HG02852 (cell line): ENCODE results near the gene RGS1.

Experiments
- ATAC-seq: cut with Tn5 transposase; IDR thresholded peaks from one replicate; pipeline ENCODE4 v1.9.1; 2021; ENCODE audit warnings: mild to moderate bottlenecking, moderate library complexity; ENCODE audit not compliant: unreplicated experiment

Gene RGS1

DNA sequence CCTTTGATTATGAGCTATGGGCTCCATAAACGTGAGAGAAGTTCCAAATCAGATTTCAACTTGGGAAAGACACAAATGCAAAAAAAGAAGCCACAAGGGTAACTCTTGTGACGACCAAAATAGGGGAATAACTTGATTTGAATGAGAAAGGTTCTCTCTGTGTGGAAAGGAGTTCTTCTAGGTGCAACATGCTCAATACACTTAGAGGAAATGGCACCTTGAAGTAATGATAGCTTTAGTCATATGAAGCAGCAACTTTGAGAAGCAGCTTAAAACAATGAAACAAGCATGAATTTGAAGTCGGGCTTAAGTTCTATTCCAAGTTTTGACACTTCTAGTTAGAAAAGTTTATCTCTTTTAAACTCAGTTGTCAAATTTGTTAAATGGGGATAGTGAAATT lies 21.8 kb upstream of the RGS1 start:
- ATAC-seq = no peak

DNA sequence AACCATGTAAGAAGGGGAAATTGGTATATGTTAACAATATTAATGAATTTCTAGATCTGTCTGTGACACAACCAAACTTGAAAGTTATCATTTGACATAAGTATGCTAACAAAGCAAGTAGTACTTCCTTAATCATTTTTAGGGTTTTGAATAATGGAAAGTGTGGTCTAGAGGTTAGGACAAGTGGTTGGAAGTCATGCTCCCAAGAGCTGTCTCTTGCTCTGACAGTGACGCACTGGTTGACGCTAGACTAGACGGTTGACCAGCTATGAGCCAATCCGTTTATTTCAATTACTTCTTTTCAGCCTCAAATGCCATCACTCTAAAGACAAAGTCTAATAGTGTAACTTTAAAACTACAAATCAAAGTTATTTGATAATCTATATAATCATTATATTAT lies 20.7 kb upstream of the RGS1 start:
- ATAC-seq = no peak

DNA sequence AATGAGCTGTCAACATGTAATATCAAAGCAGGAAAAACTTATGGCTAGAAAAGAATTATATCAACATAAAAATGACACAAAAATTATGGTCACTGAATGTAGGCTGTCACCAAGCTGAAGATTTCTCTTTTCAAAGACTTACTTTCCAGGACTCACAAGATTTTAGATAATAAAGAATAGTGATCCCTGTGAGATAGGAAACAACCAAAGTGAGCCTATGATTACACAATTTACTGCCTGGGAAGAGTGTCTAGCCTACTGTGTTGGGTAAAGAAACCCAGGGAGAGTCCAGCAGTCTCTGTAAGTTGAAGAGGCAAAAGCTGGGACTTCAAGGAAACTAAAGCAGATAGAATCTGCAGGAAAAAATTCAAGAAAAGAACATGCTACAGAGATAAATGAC lies 20.2 kb upstream of the RGS1 start:
- no peak for ATAC-seq

DNA sequence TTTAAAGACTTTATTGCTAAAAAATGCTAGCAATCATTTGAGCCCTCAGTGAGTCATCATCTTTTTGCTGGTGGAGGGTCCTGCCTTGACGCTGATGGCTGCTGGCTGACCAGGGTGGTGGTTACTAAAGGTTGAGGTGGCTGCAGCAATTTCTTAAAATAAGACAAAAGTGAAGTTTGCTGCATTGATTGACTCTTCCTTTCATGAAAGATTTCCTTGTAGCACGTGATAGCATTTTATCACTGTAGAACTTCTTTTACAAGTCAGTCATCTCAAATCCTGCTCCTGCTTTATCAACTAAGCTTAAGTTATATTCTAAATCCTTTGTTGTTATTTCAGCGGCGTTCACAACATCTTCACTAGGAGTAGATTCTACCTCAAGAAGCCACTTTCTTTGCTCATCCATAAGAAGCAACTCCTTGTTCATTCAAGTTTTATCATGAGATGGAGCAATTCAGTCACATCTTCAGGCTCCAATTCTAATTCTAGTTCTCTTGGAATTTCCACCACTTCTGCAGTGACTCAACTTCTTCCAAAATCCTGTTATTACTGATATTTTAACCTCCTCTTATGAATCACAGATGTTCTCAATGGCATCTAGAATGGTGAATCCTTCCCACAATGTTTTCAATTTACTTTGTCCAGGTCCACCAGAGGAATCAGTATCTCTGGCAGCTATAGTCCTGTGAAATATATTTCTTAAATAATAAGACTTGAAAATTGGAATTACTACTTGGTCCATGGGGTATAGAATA lies 17.6 kb upstream of the RGS1 start:
- ATAC-seq = no peak

DNA sequence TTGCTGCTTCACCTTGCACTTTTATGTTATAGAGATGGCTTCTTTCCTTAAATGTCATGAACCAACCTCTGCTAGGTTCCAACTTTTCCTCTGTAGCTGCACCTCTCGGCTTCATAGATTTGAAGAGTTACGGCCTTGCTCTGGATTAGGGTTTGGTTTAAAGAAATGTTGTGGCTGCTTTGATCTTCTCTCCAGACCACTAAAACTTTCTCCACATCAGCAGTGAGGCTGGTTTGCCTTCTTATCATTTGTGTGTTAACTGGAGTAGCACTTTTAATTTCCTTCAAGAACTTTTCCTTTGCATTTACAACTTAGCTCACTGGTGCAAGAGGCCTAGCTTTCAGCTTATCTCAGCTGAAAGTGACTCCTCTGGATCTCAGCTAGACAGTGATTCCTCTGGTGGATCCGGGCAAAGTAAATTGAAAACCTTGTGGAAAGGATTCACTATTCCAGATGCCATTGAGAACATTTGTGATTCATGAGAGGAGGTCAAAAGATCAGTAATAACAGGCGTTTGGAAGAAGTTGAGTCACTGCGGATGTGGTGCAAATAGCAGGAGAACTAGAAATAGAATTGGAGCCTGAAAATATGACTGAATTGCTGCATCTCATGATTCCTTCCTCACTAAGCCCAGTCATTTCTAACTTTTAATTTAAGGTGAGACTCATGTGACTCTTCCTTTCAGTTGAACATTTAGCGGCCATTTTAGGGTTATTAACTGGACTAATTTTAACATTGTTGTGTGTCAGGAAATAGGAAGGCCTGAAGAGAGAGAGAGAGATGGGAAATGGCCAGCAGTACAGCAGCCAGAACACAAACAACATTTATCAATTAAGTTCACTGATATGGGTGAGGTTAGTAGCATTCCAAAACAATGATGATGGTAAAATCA lies 16.2 kb upstream of the RGS1 start:
- ATAC-seq = peak; percentile 73

DNA sequence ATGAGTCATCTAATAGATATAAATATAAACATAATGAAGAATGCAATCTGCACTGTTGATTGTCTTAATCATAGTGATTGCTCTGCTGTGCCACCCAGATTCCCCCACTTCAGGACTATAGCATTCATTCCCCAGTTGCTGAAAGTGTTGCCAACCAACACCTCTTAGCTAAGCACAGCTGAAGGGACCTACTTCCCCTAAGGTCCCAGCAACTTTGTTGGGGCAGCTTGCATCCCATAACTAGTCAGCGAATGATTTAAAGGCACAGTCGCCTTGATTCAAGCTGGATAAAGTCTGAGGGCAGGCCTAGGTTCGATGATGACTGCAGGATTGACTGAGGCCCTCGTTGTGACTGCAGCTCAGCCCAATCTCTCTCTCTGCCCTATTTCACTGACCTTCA lies 14.3 kb upstream of the RGS1 start:
- ATAC-seq = no peak

DNA sequence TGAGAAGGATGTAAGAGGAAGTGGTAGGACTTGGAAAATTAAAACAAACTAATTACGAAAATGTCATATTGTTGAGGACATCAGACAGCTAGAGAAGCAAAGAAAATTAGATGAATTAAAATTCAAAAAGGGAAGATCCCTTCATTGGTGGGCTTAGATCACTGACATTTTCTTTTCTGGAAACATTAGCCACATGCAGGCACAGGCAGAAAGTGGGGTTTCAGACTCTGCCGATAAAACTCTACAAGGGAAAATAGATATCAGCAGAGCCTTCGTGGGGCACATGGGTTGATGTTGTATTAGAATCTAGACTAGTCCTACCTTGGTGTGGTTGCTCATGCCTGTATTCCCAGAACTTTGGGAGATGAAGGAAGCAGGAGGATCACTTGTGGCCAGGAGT lies 12.4 kb upstream of the RGS1 start:
- ATAC-seq = no peak

DNA sequence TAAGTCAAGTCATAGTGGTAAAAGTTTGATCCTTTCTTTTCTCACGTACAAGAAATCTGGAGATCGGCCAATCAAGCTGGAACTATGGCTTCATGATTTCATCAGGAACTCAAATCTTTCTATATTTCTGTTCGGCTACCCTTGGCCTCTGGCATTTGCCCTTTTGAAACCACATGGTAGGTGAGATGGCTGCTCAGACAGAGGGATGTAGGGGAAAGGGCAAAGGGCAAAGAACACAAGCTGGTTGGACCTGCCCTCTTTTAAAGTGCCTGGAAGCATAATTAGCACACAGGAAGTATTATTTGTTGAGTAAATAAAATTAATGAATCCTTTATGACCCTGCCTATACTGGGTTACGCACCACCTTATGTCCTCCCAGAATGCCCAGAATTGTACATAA lies 11.5 kb upstream of the RGS1 start:
- ATAC-seq = no peak

DNA sequence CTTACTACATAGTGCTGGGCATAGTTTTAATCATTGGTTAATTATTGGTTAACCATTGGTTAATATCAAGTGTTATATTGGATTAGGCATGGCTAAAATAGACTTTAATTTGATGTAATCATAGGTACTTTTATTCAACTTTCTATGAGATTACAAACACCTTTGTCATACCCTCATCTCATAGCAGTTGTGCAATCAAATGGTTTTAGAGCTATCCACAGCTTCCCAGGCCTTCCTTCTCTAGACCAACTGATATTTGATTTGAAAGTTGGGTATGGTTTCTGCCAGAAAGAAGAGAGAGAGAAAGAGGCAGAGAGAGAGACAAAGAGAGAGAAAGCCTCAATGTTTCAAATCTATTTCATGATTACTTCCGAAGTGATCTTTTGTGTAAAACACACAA lies 9.6 kb upstream of the RGS1 start:
- no peak for ATAC-seq

DNA sequence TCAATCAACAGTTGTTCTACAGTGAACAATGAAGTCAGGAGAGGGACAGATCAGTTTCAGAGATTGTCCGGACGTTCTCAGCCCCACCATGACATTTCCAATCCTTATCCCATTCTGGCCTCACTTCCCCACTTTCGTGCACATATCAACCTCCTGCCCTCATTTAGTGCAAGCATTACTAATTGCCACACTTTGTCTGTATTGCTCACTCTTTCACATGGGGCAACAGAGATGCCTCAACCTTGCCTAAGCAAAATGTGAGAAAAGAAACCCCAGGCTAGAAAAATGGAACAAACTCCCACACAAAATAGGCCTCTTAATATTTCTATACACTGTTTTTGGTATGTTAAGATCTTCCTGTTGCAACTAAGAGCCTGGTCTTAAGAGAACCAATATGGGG lies 8.9 kb upstream of the RGS1 start:
- ATAC-seq = no peak

DNA sequence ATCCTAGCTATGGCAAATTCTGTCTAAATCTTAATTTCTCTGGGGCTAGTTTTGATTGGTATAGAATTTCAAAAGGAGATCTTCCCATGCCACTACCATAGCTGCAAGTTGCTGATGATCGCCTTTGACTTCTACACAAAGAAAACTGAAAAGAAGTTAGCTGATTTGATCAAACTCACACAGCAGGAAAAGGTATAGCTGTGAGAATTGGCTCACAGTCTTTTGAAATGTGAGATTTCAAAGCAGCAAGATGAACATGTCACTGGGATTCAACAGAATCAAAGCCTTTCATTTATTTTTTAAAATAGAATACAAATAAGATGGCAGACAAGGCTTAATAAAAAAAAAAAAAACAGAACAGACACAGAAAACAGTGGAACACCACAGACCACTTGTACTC lies 7.5 kb upstream of the RGS1 start:
- ATAC-seq = no peak

DNA sequence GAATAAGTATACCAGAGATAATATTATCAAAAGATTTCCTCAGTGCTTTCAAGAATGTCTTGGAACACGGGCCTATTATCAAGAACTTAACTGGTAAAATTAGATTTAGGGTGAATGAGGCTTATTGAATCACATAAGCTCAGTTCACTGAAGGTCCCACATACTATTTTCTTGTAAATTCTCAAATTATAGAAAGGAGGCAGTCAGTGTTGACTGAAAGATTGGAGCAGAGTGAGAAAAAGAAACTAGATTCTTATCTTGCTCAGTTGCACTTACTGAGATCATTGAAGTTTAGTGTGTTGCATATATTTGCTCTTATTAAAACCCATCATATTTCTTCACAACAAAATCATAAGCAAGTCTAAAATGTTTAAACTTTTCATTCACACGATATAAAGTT lies 3.9 kb upstream of the RGS1 start:
- ATAC-seq = no peak

DNA sequence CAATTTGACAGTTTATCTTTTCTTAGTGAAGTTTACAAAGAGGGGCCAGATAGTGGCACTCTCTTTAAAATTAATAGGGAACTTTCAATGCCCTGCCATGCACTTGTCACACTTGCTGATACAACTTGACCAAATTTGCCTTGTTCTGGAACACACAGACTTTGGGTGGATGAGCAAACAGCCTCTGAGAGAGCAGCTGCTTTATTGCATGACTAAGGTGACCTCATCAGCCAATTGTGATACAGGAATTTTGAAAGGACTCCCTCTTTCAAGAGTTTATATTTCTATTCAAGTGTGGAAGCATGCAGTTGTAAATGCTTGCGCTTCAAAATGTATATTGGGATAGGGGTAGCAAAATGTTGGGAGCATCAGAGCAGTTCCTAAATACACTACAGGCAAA lies 2.1 kb upstream of the RGS1 start:
- no peak for ATAC-seq

DNA sequence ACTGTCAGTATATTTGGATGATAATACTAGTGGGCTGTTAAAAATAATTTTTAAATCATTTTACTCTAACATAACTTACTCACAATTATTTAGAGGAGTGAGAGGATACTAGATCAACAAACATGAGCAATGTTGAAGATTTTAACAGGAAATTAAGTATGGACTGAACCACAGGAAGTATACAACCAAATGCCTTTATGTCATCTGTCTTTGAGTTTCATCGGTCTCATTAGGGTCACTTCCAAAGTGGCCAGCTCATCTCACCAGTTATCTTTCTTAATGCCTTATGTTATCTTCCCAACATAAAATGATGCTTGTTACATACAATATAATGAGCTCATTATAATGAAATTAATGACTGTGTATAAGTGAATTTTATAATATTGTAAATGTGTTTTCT lies 1.5 kb upstream of the RGS1 start:
- ATAC-seq = no peak

DNA sequence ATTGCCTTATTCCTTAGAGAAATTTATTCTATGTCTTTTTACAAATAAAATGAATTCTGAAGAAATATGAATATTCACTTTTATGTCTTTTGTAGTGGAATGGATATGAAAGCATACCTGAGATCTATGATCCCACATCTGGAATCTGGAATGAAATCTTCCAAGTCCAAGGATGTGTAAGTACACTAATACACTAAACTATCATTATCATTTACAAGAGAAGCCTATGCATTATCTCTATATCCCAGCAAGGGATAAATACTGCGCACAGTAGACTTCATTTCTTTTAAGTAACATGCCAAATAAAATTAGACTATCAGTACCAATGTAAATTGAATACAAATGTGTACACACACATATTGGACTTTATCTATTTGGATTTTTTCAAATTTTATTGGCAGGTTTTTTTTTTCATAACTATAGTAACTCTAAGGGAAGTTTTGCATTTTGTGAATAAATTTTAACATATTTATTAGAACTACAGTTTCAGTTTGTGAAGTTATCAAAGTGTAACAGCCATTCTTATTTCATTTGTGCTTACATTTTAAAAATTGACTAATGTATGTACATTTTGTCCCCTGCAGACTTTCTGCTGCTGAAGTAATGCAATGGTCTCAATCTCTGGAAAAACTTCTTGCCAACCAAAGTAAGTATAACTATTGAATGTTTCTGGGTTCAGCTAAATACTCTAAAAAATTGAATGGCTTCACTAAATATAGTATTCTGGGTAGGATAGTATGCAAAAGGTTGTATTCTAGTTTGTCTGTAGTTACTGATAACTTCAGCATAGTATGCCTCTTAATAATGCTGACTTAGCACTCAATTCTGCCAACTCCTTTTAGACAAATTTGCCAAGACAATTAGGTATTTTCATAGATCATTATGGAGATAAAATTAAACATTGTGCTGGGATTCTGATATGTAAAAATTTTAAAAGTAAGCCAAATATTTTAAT lies 894 bp downstream of the RGS1 start:
- ATAC-seq = no peak

DNA sequence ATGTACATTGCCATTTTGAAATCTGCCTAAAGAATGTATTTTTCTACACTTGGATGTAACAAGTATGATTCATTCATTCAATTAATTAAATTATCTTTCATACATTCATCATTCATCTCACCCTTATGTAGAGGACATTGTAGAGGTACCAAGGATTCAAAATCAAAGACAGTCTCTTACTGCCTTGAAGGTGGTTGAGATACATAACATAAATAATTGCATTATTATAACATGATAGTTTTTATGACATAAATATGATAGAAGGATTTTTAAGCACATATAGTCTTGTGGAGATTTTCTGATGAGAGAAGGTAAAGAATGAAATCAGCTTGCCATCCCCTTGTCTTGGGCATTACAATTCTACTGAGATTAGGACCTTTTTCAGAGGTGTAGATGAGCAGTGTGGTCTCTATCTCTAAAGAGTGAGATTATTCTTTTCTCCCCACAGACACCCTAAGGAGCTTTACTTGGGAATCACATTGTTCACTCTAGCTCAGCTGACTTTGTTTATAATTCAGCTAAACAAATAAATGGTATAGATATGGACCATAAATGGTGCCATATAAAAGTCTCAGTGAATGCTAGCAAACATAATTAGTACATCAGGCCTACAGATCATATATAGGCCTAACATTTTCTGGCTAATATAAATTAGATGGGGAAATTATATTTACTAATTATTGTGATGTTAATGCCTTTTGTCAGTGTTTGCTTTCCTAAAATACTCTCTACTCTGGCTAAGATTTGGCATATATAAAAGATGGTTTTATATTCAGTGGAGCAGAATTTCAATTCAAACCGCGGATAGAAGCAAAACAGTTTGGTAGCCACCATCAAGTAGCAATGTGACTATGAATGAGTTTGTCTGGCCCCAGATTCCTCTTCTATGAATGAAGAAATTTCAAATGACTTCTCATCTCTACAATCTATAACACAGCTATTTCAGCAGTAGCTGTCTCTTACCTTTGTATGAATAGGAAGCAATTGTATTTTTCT lies 1.9 kb downstream of the RGS1 start:
- no peak for ATAC-seq

DNA sequence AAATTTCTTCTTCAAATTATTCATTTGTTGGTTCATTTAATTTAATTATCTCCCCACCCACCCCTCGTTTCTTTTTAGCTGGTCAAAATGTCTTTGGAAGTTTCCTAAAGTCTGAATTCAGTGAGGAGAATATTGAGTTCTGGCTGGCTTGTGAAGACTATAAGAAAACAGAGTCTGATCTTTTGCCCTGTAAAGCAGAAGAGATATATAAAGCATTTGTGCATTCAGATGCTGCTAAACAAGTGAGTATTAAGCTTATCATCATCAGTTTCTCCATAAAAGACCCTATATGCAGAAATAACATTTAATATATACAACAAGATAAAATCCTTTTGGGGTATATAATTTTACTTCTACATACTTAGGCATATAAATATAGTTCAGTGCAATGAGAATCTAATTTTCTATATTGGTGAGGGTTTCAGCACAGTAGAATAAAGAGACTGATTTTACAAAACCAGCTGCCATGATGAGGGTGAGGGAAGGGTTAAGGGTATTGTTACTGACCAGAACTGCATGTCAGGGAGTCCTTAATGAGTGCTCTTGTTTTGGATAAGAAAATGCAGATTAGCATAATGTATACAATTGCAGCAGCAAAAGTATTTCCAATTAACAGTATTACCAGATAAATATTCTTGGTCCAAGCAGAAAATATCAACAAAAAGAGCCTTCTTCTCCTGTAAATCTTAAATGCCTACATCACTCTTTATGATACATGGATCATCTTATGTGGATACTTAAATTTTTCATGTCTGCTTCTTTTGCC lies 2.8 kb downstream of the RGS1 start:
- ATAC-seq = no peak

DNA sequence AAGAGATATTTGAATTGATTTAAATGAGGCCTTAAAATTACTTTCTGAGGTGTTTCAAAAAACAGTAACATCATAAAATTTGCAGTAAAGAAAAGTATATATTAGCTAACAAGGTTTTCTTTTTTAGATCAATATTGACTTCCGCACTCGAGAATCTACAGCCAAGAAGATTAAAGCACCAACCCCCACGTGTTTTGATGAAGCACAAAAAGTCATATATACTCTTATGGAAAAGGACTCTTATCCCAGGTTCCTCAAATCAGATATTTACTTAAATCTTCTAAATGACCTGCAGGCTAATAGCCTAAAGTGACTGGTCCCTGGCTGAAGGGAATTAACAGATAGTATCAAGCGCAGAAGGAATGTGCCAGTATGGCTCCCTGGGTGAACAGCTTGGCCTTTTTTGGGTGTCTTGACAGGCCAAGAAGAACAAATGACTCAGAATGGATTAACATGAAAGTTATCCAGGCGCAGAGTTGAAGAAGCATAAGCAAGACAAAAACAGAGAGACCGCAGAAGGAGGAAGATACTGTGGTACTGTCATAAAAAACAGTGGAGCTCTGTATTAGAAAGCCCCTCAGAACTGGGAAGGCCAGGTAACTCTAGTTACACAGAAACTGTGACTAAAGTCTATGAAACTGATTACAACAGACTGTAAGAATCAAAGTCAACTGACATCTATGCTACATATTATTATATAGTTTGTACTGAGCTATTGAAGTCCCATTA lies 3.6 kb downstream of the RGS1 start:
- peak; percentile 28 for ATAC-seq
